NT2/D1 (cell line): Measurements from ENCODE around the gene ARHGEF9.

ENCODE experiments used
- DNase-seq: peaks from one replicate; pipeline ENCODE4 v3.0.0-alpha.2; 2011; ENCODE audit warnings: low read depth, low spot score
- H3K27me3 ChIP-seq: 2 replicates; pipeline ENCODE4 v1.6.0; 2011; ENCODE audit warnings: mild to moderate bottlenecking; ENCODE audit not compliant: insufficient read length, insufficient read depth
- H3K36me3 ChIP-seq: 2 replicates; pipeline ENCODE4 v1.6.1; 2011; ENCODE audit warnings: mild to moderate bottlenecking, low read length, mixed read lengths; ENCODE audit not compliant: insufficient read depth, insufficient read length
- H3K4me1 ChIP-seq: 2 replicates; pipeline ENCODE4 v1.5.1; 2011; ENCODE audit not compliant: insufficient read depth, insufficient read length
- H3K4me3 ChIP-seq: 2 replicates; pipeline ENCODE4 v1.5.1; 2011; ENCODE audit warnings: low read depth; ENCODE audit not compliant: insufficient read length
- H3K9ac ChIP-seq: 2 replicates; pipeline ENCODE4 v1.6.0; 2011; ENCODE audit warnings: low read depth; ENCODE audit not compliant: insufficient read length
- H3K9me3 ChIP-seq: 2 replicates; pipeline ENCODE4 v1.5.1; 2011; ENCODE audit warnings: mild to moderate bottlenecking, low read length; ENCODE audit not compliant: insufficient read depth
- SUZ12 ChIP-seq: IDR thresholded peaks from 2 replicates; pipeline ENCODE4 v1.6.1; 2011; ENCODE audit not compliant: insufficient read length, insufficient read depth; ENCODE audit errors: extremely low read depth
- YY1 ChIP-seq: IDR thresholded peaks from 2 replicates; pipeline ENCODE4 v1.6.1; 2011; ENCODE audit not compliant: insufficient read length, insufficient read depth
- ZNF274 ChIP-seq: IDR thresholded peaks from 2 replicates; pipeline ENCODE4 v1.6.1; 2011; ENCODE audit warnings: mild to moderate bottlenecking, low read depth, low read length

Gene ARHGEF9

GRCh38 chrX:63680423-63680822, 104.6 kb downstream of the ARHGEF9 start:
- DNase-seq: no peak
- Histone ChIP-seq H3K27me3 (no peaks in the 10 kb centered on the region), H3K9ac (no peak overlapping the region), H3K36me3 (peaks cover 35% of the 10 kb centered on the region), H3K4me1 (no peaks in the 10 kb centered on the region), H3K9me3 (no peaks in the 10 kb centered on the region), H3K4me3 (no peak overlapping the region)
- TF ChIP-seq SUZ12 (no peak), ZNF274 (no peak), YY1 (no peak)

DNA sequence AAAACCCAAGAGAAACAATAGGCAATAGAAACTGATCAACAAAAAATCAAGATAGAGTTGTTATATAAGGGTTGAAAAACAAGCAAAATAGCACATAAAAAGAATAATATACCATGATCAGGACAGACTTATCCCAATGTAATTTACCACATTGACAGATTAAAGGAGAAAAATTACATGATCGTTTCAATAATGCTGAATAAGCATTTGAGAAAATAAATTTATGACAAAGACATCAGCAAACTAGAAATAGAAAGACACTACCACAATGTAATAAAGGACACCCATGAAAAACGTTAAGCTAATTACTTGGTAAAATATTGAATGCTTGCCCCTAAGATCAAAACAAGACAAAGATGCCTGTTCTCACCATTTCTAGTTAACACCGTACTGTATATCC, 105.6 kb downstream of the ARHGEF9 start:
- no peak overlapping the region for H3K9ac ChIP-seq
- TF ChIP-seq SUZ12: no peak
- no peak for TF ChIP-seq ZNF274
- no peak for TF ChIP-seq YY1
- H3K27me3 ChIP-seq: no peaks in the 10 kb centered on the region
- no peak overlapping the region for H3K4me3 ChIP-seq
- H3K9me3 ChIP-seq: no peaks in the 10 kb centered on the region
- H3K4me1 ChIP-seq: no peaks in the 10 kb centered on the region
- no peak for DNase-seq
- peaks cover 42% of the 10 kb centered on the region for H3K36me3 ChIP-seq

- Histone ChIP-seq H3K9me3 (no peaks in the 10 kb centered on the region), H3K9ac (no peak overlapping the region)
- no peak for DNase-seq
Measured at GRCh38 chrX:63675716-63676115, 109.3 kb downstream of the ARHGEF9 start.

GRCh38 chrX:63673896-63674295, 111.1 kb downstream of the ARHGEF9 start:
- TF ChIP-seq SUZ12 (no peak), YY1 (no peak), ZNF274 (no peak)
- H3K27me3 ChIP-seq: no peaks in the 10 kb centered on the region
- H3K4me1 ChIP-seq: no peaks in the 10 kb centered on the region
- H3K9ac ChIP-seq: no peak overlapping the region
- H3K4me3 ChIP-seq: no peak overlapping the region
- H3K36me3 ChIP-seq: peaks cover 86% of the 10 kb centered on the region
- H3K9me3 ChIP-seq: no peaks in the 10 kb centered on the region
- DNase-seq: no peak

More at GRCh38 chrX:63675716-63676115, 109.3 kb downstream of the ARHGEF9 start:
- H3K27me3 ChIP-seq: no peaks in the 10 kb centered on the region
- no peaks in the 10 kb centered on the region for H3K4me1 ChIP-seq
- TF ChIP-seq ZNF274 (no peak), YY1 (no peak), SUZ12 (no peak)
- H3K36me3 ChIP-seq: peaks cover 74% of the 10 kb centered on the region
- H3K4me3 ChIP-seq: no peak overlapping the region

DNA sequence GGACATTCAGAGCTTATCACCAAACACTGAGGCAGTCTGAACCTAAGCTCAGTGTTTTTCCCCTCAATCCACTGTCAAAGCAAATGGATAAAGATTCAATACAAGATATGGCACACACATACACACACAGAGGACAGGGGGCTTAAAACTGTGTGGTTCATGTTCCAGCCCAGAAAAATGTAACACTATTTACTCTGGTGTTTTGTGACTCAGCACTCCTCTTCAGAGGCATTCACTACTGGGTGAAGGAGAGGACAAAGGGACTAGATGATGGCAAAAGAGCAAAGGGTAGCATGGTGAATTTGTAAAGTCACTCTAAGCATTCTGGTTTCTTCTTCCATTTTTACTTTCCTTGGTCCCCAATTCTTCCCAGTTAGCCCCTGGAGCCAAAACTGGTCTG, 120.3 kb downstream of the ARHGEF9 start:
- Histone ChIP-seq H3K4me1 (no peaks in the 10 kb centered on the region), H3K9ac (no peak overlapping the region), H3K9me3 (no peaks in the 10 kb centered on the region)

DNA sequence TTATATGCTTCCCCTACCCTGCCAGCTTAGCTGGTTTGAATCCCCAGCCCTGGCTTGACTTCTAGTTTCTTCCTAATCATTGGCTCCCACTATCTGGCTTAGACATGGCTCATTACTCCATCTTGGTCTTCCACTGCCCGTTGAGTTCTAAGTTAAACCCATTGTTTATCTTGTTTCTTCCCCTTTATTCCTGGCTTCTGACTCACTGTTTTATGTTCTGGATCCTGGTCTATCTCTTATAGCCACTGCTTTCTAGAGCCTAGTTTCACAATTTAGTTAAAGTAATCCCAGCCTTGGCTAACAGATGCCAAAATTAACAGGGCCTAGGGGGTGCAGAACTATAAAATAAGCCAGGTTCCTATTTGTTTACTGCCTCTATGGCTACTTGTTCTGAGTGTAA, 120.9 kb downstream of the ARHGEF9 start:
- no peak overlapping the region for H3K4me3 ChIP-seq
- no peaks in the 10 kb centered on the region for H3K4me1 ChIP-seq
- H3K36me3 ChIP-seq: peaks cover 44% of the 10 kb centered on the region
- TF ChIP-seq ZNF274: no peak
- TF ChIP-seq YY1: no peak
- no peak for TF ChIP-seq SUZ12
- H3K9me3 ChIP-seq: no peaks in the 10 kb centered on the region
- no peak overlapping the region for H3K9ac ChIP-seq
- H3K27me3 ChIP-seq: no peaks in the 10 kb centered on the region
- DNase-seq: no peak

More for the DNA sequence above, 120.3 kb downstream of the ARHGEF9 start:
- Histone ChIP-seq H3K36me3 (peaks cover 47% of the 10 kb centered on the region), H3K27me3 (no peaks in the 10 kb centered on the region), H3K4me3 (no peak overlapping the region)
- DNase-seq: no peak
- TF ChIP-seq YY1: no peak
- no peak for TF ChIP-seq ZNF274
- no peak for TF ChIP-seq SUZ12

GRCh38 chrX:63661676-63662075, 123.3 kb downstream of the ARHGEF9 start:
- H3K4me1 ChIP-seq: no peaks in the 10 kb centered on the region
- peaks cover 33% of the 10 kb centered on the region for H3K36me3 ChIP-seq
- H3K4me3 ChIP-seq: no peak overlapping the region
- no peak for DNase-seq
- no peaks in the 10 kb centered on the region for H3K9me3 ChIP-seq
- H3K9ac ChIP-seq: no peak overlapping the region
- H3K27me3 ChIP-seq: no peaks in the 10 kb centered on the region
- TF ChIP-seq ZNF274 (no peak), YY1 (no peak), SUZ12 (no peak)

- Histone ChIP-seq H3K4me1 (no peaks in the 10 kb centered on the region), H3K36me3 (peaks cover 35% of the 10 kb centered on the region), H3K9me3 (no peaks in the 10 kb centered on the region), H3K27me3 (no peaks in the 10 kb centered on the region), H3K4me3 (no peak overlapping the region), H3K9ac (no peak overlapping the region)
- no peak for TF ChIP-seq SUZ12
- TF ChIP-seq ZNF274: no peak
- TF ChIP-seq YY1: no peak
- no peak for DNase-seq
Measured at GRCh38 chrX:63658920-63659319, 126.1 kb downstream of the ARHGEF9 start.
